Lower leg skin (tissue), 4 donors: Measurements from ENCODE around the gene TANGO6. TPM values are rescaled to one million over a fixed set of nuclear protein-coding genes. Genes with fewer than 3 reads are reported as not detected.

ENCODE experiments used
- DNase-seq, 2 donors: peaks; one replicate each; pipeline ENCODE4 v3.0.0-alpha.2; 2019; ENCODE audit warnings: low spot score in 2 of 2
- H3K4me3 ChIP-seq: fragments of 200-600 bp; sonication (generic); 2 replicates; pipeline ENCODE4 v1.5.1; 2017; ENCODE audit warnings: mild to moderate bottlenecking, low read depth; ENCODE audit not compliant: poor library complexity, severe bottlenecking
- CTCF ChIP-seq, 3 donors: fragments of 450-650 bp; IDR thresholded peaks; one replicate each; pipeline ENCODE4 v1.5.1; 2016; ENCODE audit warnings: antibody characterized with exemption in 3 of 3, mild to moderate bottlenecking in 3 of 3, moderate library complexity in 2 of 3
- POLR2A ChIP-seq, 2 donors: fragments of 450-650 bp; IDR thresholded peaks; one replicate each; pipeline ENCODE4 v1.6.1; 2016 to 2017; ENCODE audit warnings: antibody characterized with exemption in 2 of 2, mild to moderate bottlenecking in 1 of 2, moderate library complexity in 1 of 2
- WGBS, 2 donors: methylation state at CpG; one replicate each; pipeline ENCODE4 v1.1.5; 2018; 5-methylcytosine and 5-hydroxymethylcytosine counted together
- intact Hi-C: fragments of 100-400 bp; cut with DNase I; formaldehyde crosslinking; loops from one replicate; pipeline ENCODE4 v1.15.0; 2023; ENCODE audit warnings: low total_unique reads
- total RNA-seq, 4 donors: library from RNA; depleted of rRNA; stranded (reverse); fragments of >200 nt; gene quantifications; one replicate each; pipeline ENCODE4 v1.1.0, GENCODE V29; 2016

Gene TANGO6
- total RNA-seq, result 10 to 100 TPM in 1 of 4 donors, 1 to 10 TPM in 3; 7.9 to 17.0 (median 8.6) TPM

GRCh38 chr16:68843482-68844210, at the start of gene TANGO6:
Gene TANGO6, plus strand, starts transcription at chr16:68843531. Its CDS starts 87 bp downstream, at chr16:68843618.
- DNase-seq, result peak; percentile 64 to 97
- 0% methylated on average over 33 to 40 of the region's 55 CpGs for WGBS, 2 donors
- peak within 1 kb of the TSS; percentile 90 for H3K4me3 ChIP-seq
- intact Hi-C loops, result loop anchor here (10.0 kb wide), 1 partner anchor 281 kb away; no protein-coding TSS in a partner anchor
- TF ChIP-seq CTCF (IDR thresholded peaks at IDR 0.05), result no peak
- no peak for TF ChIP-seq POLR2A (IDR thresholded peaks at IDR 0.05)

- 43 to 54% methylated on average over 2 of the region's 2 CpGs for WGBS, 2 donors
- intact Hi-C loops, result loop anchor here (10.0 kb wide), 1 partner anchor 94 kb away; no protein-coding TSS in a partner anchor
- TF ChIP-seq CTCF (IDR thresholded peaks at IDR 0.05) (no peak), POLR2A (IDR thresholded peaks at IDR 0.05) (no peak)
- DNase-seq, result peak in 1 of 2 donors; percentile 32
- H3K4me3 ChIP-seq, result no peak overlapping the region
Observed at GRCh38 chr16:68798398-68798797, 44.9 kb upstream of the TANGO6 start.

DNA sequence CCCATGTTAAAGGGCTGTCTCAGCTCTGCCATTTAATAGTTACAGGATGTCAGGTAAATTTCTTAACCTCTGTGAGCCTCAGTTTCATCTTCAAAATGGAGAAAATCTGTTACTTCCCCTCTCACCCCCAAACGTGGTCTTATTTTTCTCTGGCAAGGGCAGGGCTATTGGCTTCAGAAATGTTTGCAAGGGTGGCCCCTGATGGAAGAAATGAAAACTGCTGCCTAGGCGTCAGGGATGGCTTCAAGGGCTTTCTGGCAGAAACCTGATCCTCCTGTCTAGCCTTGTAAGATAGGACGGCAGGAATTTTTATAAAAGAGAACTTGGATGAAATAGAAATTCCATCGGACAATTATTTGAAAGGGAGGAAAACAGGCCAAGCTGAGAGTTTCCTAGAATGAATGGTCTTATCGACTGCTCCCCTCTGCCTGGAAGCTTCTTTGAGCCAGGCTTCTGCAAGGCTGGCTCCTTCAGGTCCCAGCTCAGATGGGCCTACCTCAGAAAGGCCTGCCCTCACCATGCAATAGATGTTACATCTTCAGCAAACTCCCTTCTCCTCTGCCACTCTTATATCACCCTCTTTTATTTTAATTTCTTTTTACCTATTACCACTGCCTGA, 43.0 kb upstream of the TANGO6 start:
- TF ChIP-seq CTCF (IDR thresholded peaks at IDR 0.05) (no peak), POLR2A (IDR thresholded peaks at IDR 0.05) (no peak)
- intact Hi-C loops, result no loop called here
- 11 to 29% methylated on average over 5 of the region's 5 CpGs for WGBS, 2 donors
- peak in 1 of 2 donors; percentile 51 for DNase-seq
- H3K4me3 ChIP-seq, result no peak overlapping the region

DNA sequence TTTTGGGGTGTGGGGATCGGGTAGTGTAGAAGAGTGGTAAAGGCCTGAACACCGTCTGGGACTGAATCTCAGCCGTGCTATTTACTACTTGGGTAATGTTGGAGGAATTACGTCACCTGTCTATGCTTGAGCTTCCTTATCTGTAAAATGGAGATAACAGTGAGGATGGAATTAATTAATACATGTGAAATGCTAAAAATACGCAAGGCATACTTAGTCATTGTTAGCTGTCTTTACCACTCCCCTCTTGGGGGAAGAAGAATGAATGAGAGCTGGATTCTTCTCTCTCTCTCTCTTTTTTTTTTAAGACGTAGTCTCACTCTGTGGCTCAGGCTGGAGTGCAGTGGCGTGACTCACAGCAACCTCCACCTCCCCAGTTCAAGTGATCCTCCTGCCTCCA, 41.1 kb upstream of the TANGO6 start:
- TF ChIP-seq POLR2A (IDR thresholded peaks at IDR 0.05), result no peak
- no peak for TF ChIP-seq CTCF (IDR thresholded peaks at IDR 0.05)
- intact Hi-C loops, result no loop called here
- no peak overlapping the region for H3K4me3 ChIP-seq
- WGBS, 2 donors, result 86 to 87% methylated on average over 7 of the region's 7 CpGs
- no peak for DNase-seq

- intact Hi-C loops, result no loop called here
- no peak for DNase-seq
- 73 to 77% methylated on average over 2 of the region's 2 CpGs for WGBS, 2 donors
- H3K4me3 ChIP-seq, result no peak overlapping the region
- no peak for TF ChIP-seq POLR2A (IDR thresholded peaks at IDR 0.05)
- no peak for TF ChIP-seq CTCF (IDR thresholded peaks at IDR 0.05)
Observed at GRCh38 chr16:68806422-68806821, 36.9 kb upstream of the TANGO6 start.
